Endothelial cell of umbilical vein (primary cell): ENCODE measurements around the gene MYORG. TPM values are rescaled to one million over a fixed set of nuclear protein-coding genes. Genes with fewer than 3 reads are reported as not detected.

ENCODE experiments used
- polyA plus RNA-seq, 4 experiments: library from polyadenylated mRNA; depleted of rRNA in 3 of 4; stranded (reverse) in 3 of 4; unstranded in 1 of 4; fragments of >200 nt; gene quantifications; 2 replicates each; pipeline versions ENCODE4 v1.2.1 to v1.2.3, GENCODE V29; 2011 to 2012; ENCODE audit warnings: missing spikeins in 1 of 4
- small RNA-seq: library from RNA; depleted of rRNA; stranded (forward); fragments of <200 nt; gene quantifications from one replicate; pipeline ENCODE3, GENCODE V24; 2012; ENCODE audit warnings: low replicate concordance, low read depth; ENCODE audit not compliant: insufficient read depth, insufficient read length
- total RNA-seq: library from RNA; stranded (reverse); gene quantifications from 2 replicates; pipeline ENCODE4 v1.2.3, GENCODE V29; 2021

Gene MYORG
- total and polyA plus RNA-seq, 2 donors (not counting 3 experiments of a cell fraction or from before 2014, with no cell fraction given), result 2.8 to 7.0 TPM

Small RNAs within 50 kb of the gene (small RNA-seq; reads per million reads assigned to genes)
- gene RF00019, result not detected

Other genes starting within 250 kb of the MYORG start
- gene UBAP1, start 197.9 kb downstream of the MYORG start, total RNA-seq, result 38.0 and 38.8 TPM in 2 replicates
- 38.8 and 41.5 TPM in 2 replicates for gene UBAP1, start 197.9 kb downstream of the MYORG start, polyA plus RNA-seq
- gene KIF24, start 47.6 kb downstream of the MYORG start, total RNA-seq, result 4.5 and 4.8 TPM in 2 replicates
- 2.1 and 2.2 TPM in 2 replicates for gene KIF24, start 47.6 kb downstream of the MYORG start, polyA plus RNA-seq
- gene NUDT2, start 47.3 kb downstream of the MYORG start, total RNA-seq, result 25.1 and 25.2 TPM in 2 replicates
- gene NUDT2, start 47.3 kb downstream of the MYORG start, polyA plus RNA-seq, result 38.1 and 45.2 TPM in 2 replicates
- gene FAM219A, start 81.7 kb upstream of the MYORG start, total RNA-seq, result 35.7 and 39.5 TPM in 2 replicates
- gene FAM219A, start 81.7 kb upstream of the MYORG start, polyA plus RNA-seq, result 18.1 and 20.0 TPM in 2 replicates
- gene DNAI1, start 81.9 kb upstream of the MYORG start, total RNA-seq, result not detected in 2 replicates
- gene DNAI1, start 81.9 kb upstream of the MYORG start, polyA plus RNA-seq, result not detected in 2 replicates
- gene ENHO, start 146.1 kb upstream of the MYORG start, total RNA-seq, result not detected in 2 replicates
- gene ENHO, start 146.1 kb upstream of the MYORG start, polyA plus RNA-seq, result 0.10 and 0.11 TPM in 2 replicates
- gene CNTFR, start 212.8 kb upstream of the MYORG start, total RNA-seq, result not detected in 2 replicates
- gene CNTFR, start 212.8 kb upstream of the MYORG start, polyA plus RNA-seq, result not detected in 2 replicates
- 15.1 and 15.7 TPM in 2 replicates for gene RPP25L, start 235.2 kb upstream of the MYORG start, total RNA-seq
- gene RPP25L, start 235.2 kb upstream of the MYORG start, polyA plus RNA-seq, result 41.0 and 46.9 TPM in 2 replicates
- gene DCTN3, start 243.6 kb upstream of the MYORG start, total RNA-seq, result 91.0 and 93.3 TPM in 2 replicates
- gene DCTN3, start 243.6 kb upstream of the MYORG start, polyA plus RNA-seq, result 170 TPM in 2 replicates